Stimulated activated CD4-positive, alpha-beta T cell treated with anti-CD3 and anti-CD28 coated beads, Interleukin-2, amount 100 ng/mL, for 4 hours (primary cell): Measurements from ENCODE around the gene CSGALNACT2.

Experiments
- DNase-seq: peaks from one replicate; pipeline ENCODE4 v3.0.0-alpha.2; 2020; ENCODE audit warnings: low read depth

The CSGALNACT2 gene

GRCh38 chr10:43204042-43204942, 66.0 kb downstream of the CSGALNACT2 start:
- DNase-seq = no peak

GRCh38 chr10:43204943-43205671, 66.9 kb downstream of the CSGALNACT2 start:
- DNase-seq = peak; percentile 36

GRCh38 chr10:43205681-43206390, 67.6 kb downstream of the CSGALNACT2 start:
- no peak for DNase-seq

- DNase-seq = no peak
These were observed 68.4 kb downstream of the CSGALNACT2 start for GRCh38 chr10:43206391-43207235.

GRCh38 chr10:43208147-43209073, 70.2 kb downstream of the CSGALNACT2 start:
- DNase-seq = no peak

GRCh38 chr10:43209074-43209455, 70.8 kb downstream of the CSGALNACT2 start:
- DNase-seq = no peak

- DNase-seq = no peak
These were observed 71.5 kb downstream of the CSGALNACT2 start for GRCh38 chr10:43209651-43210141.

- DNase-seq = no peak
These were observed 72.3 kb downstream of the CSGALNACT2 start for GRCh38 chr10:43210556-43210955.

- DNase-seq = no peak
These were observed 72.8 kb downstream of the CSGALNACT2 start for GRCh38 chr10:43211030-43211429.

GRCh38 chr10:43211431-43212042, 73.3 kb downstream of the CSGALNACT2 start:
- DNase-seq = no peak

GRCh38 chr10:43212043-43212721, 73.9 kb downstream of the CSGALNACT2 start:
- DNase-seq = no peak

- no peak for DNase-seq
These were observed 76.1 kb downstream of the CSGALNACT2 start for GRCh38 chr10:43214071-43214955.

GRCh38 chr10:43214956-43215561, 76.8 kb downstream of the CSGALNACT2 start:
- DNase-seq = no peak

GRCh38 chr10:43215758-43216455, 77.7 kb downstream of the CSGALNACT2 start:
- no peak for DNase-seq

- DNase-seq = no peak
These were observed 78.8 kb downstream of the CSGALNACT2 start for GRCh38 chr10:43216931-43217562.

- DNase-seq = no peak
These were observed 79.4 kb downstream of the CSGALNACT2 start for GRCh38 chr10:43217563-43218205.
